Measurements from ENCODE around the gene C11orf98.

GRCh38 chr11:62708793-62709192 lies 43.8 kb upstream of the C11orf98 start:
- TF ChIP-seq TARDBP (IDR thresholded peaks at IDR 0.05) (no peak), BHLHE40 (IDR thresholded peaks at IDR 0.05; ENCODE audit: borderline replicate concordance) (no peak), FOXA1 (IDR thresholded peaks at IDR 0.05) (no peak), SUZ12 (IDR thresholded peaks at IDR 0.05) (no peak), ZNF384 (IDR thresholded peaks at IDR 0.05) (no peak), SP1 (IDR thresholded peaks at IDR 0.05) (no peak), L3MBTL2 (conservative IDR thresholded peaks at IDR 0.05) (no peak), FOXM1 (IDR thresholded peaks at IDR 0.05; ENCODE audit: borderline replicate concordance) (no peak), ARNT (IDR thresholded peaks at IDR 0.05) (no peak), FOXK2 (IDR thresholded peaks at IDR 0.05) (no peak), PKNOX1 (IDR thresholded peaks at IDR 0.05) (no peak), CTBP1 (IDR thresholded peaks at IDR 0.05; ENCODE audit: borderline replicate concordance) (no peak)
